ENCODE data around the gene DAGLA.
"Not testable (repeated sequence)": the region's sequence is repeated elsewhere in the genome, so short reads cannot be mapped to it uniquely, and the experiment has no call there.

Gene DAGLA

DNA sequence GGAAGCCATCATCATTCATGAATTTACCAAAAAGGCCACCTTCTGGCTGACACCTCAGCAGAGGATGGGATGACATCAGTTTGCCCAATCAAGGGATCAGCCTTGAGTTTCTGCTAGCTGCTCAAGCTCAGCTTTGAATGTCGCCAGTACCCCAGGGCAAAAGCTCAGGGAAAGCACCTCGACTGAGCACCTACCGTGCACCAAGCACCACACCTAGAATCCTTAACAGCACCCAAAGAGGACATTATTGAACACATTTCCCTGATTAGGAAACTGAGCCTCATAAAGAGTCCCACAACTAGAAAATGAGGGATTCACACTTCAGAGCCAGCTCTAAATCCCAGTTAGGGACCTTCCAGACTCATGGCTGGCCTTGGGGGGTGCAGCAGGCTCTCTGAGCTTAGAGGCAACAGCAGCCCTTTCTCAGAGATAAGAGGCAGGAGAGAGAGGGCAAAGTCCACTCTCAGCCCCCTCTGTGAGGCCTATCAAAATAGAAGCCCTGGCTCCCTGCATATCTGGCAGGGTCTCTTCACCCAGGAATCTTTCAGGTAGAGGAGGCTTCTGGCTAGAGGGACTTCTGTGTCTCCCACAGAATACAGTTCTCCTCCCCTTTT is 13.4 kb upstream of the DAGLA start:
- no peak for DNase-seq (ENCODE audit: low read depth in 2 of 2)

- DNase-seq (ENCODE audit: low read depth in 2 of 2): no peak
Measured at GRCh38 chr11:61667684-61668305, 12.4 kb upstream of the DAGLA start.

- no peak for DNase-seq (ENCODE audit: low read depth in 2 of 2)
Measured at GRCh38 chr11:61669417-61669816, 10.8 kb upstream of the DAGLA start.

DNA sequence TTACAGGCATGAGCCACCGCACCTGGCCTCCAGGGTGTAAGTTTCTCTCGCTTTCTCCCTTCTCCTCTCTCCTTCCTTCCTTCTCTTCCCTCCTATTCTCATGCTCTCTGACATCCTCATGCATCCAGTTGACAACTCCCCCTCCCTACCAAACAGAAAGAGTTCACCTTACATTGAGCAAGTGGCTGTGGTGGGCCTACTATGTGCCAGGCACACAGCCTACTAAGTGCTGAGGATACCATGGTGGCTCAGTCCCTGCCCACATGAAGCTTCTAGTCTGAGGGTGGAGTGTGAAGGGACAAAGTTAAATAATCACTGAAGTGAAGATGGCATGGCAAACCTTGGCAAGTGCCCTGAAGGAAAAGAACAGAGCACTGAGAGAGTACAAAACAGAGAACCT is 9.6 kb upstream of the DAGLA start:
- no peak for DNase-seq (ENCODE audit: low read depth in 2 of 2)

- DNase-seq (ENCODE audit: low read depth in 2 of 2): no peak
Measured at GRCh38 chr11:61671527-61671926, 8.7 kb upstream of the DAGLA start.

GRCh38 chr11:61673946-61674467 is 6.2 kb upstream of the DAGLA start:
- DNase-seq (ENCODE audit: low read depth in 2 of 2): not testable (repeated sequence)

GRCh38 chr11:61675826-61676225 is 4.4 kb upstream of the DAGLA start:
- DNase-seq (ENCODE audit: low read depth in 2 of 2): no peak

DNA sequence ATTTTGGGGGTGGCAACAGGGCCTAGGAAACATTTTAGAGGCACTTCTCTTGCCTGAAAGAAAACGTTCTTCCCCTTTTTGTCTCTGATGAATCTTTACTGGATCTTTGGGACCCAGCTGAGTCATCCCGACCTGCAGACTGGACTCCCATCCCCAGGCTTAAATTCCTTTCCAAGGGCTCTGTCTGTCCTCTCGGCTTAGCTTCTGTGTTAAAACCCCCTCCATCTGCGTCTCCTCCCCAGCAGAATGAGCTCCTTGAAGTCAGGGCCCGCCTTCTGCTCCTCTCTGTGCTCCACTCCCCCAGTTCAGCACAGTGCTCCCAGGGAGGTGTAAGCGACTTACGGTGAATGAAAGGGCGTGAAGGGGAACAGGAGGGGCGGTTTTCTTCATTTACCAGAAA is 895 bp upstream of the DAGLA start:
- no peak for DNase-seq (ENCODE audit: low read depth in 2 of 2)

- no peak for DNase-seq (ENCODE audit: low read depth in 2 of 2)
Measured at GRCh38 chr11:61680622-61681221, 531 bp downstream of the DAGLA start.

- no peak for DNase-seq (ENCODE audit: low read depth in 2 of 2)
Measured at GRCh38 chr11:61682093-61682732, 2.0 kb downstream of the DAGLA start.

DNA sequence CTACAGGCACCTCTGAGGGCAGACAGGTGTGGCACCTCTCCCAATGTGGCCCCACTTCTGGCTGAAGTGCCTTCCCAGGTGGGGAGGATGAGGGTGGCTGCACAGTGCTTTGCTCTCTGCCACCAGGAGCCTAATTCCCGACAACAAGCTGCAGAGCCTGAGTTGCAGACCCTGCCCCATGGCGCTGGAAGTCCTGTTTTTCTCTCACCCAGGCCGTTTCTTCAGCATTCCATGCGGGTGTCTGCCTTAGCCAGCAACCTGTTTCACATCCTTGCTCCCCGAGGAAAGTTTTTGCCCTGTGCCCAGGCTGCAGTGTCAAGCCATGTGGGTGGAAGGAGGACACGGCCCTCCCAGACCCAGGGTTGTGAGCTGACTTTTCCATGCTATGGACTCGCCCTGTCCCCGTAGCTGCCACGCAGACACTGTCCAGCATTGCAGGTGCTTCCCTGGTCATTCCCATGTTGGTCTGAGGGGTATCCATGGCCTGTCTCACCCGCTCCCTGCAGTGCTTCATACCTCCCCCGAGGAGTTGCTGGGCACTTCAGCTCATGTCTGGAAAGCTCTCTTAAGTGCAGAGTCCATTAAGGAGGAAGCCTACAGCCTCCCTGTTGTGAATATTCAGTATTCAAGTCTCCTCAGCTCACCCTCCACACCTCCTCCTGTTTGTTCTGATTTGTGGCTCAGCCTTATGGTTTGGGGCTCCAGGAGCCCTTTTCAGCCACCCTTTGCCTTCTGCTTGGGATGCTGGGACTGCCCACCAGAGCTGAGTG is 2.9 kb downstream of the DAGLA start:
- no peak for DNase-seq (ENCODE audit: low read depth in 2 of 2)

DNA sequence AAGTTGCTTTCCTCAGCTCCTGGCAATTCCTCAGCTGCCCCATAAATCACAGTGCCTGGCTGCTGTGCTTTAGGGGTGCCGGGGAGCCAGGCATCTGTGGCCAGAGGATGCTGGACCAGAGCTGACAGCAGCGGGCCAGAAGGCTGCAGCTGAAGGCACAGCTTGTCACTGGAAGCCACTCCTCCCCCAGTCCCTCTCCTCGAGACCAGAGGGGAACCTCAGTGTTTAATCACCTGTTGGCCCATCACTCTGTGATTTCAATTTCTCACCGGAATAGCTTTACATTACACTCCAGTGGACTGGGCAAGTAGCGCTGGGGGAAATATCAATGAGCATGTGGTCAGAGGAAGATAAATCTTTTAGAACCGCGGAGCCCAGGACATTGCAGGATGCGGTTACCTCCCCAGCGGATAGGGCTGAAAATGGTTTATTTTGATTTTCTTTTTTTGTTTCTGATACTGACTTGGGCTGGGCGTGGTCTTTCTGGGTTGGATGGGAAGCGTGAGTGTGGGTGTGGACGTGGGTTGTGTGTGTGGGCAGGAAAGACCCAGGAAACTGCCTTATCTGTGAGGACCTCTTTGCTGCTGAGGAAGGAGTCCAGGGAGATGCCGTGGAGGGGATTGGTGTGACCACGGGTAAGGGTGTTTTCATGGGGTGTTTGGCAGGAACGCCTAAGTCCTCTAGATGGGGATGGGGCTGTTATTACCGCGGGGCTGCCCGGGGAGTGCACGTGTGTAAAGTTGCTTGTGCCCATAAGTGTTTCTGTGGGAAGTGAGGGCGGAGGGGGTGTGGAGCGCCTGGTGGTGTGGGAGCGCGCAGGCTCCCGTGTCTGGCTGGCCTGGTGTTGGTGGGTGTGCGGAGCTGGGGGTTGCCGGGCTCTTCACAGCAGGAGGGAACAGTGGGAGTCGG is 4.0 kb downstream of the DAGLA start:
- DNase-seq (ENCODE audit: low read depth in 2 of 2): no peak

DNA sequence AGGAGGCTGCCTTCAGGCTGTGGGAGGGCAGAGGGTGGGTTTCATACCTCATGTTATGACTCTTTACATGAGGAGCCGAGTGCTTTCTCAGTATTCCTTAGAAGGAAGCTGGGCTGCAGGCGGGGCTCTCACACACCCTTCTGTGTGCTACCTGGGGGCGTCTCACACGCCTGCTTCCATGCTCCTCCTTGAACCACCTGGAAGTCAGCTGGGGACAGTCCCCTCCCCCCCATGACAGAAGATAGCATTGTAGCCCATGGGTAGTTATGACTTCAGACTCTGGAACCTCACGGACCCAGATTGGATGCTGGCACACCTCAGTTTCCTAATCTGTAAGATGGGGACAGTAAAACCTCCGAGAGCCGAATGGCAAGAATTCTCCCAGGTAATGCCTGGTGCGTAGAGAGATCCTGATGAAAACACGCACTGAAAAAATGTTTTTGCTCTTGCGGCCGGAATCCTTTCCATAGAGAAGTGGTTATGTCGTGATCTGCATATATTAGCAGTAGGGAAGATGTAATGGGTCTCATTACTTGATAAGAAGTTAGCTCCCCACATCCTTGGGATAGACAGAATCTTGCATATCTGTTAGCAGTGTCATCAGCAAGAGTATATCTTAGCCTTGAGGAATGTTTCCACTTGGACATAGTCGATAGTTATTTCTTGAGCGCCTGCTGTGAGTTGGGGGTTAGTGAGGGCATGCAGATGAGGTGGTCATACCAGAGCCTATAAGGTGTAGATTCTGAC is 4.9 kb downstream of the DAGLA start:
- no peak for DNase-seq (ENCODE audit: low read depth in 2 of 2)

GRCh38 chr11:61685617-61685967 is 5.4 kb downstream of the DAGLA start:
- no peak for DNase-seq (ENCODE audit: low read depth in 2 of 2)

DNA sequence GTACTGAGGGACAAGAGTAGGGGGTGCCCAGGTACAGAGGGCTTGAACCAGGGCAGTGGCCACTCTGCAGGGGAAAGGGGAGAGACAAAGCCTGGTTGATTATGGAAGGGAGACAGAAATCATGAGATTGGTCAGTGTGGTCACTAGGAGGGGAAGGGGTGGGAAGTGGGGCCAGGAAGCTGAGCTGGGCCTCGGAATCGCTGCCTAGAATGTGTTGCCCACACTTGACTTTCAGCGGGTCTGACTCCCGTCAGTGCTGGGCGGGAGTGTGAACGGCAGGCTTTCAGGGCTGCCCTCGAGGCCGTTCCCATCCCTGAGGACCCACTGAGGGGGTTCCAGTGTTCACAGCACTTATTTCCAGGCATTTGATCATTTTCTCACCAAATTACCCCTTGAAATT is 5.9 kb downstream of the DAGLA start:
- no peak for DNase-seq (ENCODE audit: low read depth in 2 of 2)

- DNase-seq (ENCODE audit: low read depth in 2 of 2): no peak
Measured at GRCh38 chr11:61686469-61686868, 6.3 kb downstream of the DAGLA start.

DNA sequence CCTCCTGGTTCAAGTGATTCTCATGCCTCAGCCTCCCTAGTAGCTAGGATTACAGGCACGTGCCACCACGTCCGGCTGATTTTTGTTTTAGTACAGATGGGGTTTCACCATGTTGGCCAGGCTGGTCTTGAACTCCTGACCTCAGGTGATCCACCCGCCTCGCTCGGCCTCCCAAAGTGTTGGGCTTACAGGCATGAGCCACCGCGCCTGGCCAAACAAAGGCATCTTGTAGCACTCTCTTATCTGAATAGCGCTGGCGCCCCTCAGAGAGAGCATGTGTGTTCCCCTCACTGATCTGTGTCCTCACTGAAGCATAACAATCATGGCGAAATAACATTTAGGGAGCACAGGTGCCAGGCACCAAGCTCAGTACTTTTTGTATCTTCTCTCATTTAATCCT is 7.2 kb downstream of the DAGLA start:
- no peak for DNase-seq (ENCODE audit: low read depth in 2 of 2)

GRCh38 chr11:61688365-61689163 is 8.4 kb downstream of the DAGLA start:
- no peak for DNase-seq (ENCODE audit: low read depth in 2 of 2)

DNA sequence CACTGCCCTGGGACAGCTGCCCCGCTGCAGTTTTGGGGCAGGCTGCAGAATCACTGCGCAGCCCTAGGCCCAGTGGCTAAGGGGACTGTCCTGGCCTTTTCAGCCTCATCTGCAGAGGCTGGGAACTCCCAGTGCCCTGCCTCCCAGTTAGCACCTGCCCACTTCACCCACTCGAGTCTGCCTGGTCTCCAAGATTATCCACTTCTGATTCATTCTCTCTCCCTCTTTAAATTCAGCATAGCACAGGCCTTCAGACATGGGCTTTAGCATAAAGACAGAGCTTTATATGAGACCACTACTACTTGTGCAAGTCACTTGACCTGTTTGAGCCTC is 8.9 kb downstream of the DAGLA start:
- no peak for DNase-seq (ENCODE audit: low read depth in 2 of 2)

Data from fibroblast of skin of left biceps (primary cell).